NCI-H748 (cell line): ENCODE results near the gene DLX2.
"Not testable (repeated sequence)": the region's sequence is repeated elsewhere in the genome, so short reads cannot be mapped to it uniquely, and the experiment has no call there.

Experiments
- DNase-seq: peaks from one replicate; lab custom pipeline; 2025; ENCODE audit not compliant: unreplicated experiment; lab: John Stamatoyannopoulos, UW

DLX2 gene

DNA sequence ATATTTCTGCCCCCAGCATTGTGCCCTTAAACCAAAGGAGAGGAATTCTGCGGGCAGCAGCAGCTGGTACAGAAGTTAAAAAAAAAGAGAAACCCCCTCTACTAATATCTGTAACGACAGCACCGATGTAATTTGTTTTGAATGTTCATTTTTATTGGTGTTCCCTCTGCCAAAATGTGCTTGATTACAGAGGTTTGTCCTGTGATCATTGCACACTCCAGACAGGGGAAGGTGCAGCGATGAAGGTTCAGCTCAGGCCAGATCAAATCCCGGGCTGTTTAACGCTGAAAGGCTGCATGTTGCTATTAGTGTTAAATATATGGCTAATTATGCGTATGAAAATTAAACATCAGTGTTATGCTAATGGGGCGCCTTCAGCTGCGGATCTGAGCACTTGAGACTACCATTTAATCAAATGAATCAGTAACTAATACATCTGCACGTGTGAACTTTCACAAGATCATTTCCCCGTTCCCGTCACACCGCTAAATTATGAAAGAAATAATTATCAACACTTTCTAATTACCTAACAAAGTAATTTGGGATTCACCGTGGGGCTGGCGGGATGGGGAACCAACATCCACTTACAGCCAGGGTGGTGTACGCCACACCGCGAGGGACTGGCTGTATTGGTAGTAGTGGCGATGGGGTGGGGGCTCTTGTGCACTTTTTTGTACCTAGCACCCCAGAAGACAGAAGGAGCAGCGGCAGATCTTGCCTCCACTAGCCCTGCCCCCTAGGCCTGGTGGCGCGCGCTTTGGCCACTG is 18.9 kb downstream of the DLX2 start:
- DNase-seq: no peak

DNA sequence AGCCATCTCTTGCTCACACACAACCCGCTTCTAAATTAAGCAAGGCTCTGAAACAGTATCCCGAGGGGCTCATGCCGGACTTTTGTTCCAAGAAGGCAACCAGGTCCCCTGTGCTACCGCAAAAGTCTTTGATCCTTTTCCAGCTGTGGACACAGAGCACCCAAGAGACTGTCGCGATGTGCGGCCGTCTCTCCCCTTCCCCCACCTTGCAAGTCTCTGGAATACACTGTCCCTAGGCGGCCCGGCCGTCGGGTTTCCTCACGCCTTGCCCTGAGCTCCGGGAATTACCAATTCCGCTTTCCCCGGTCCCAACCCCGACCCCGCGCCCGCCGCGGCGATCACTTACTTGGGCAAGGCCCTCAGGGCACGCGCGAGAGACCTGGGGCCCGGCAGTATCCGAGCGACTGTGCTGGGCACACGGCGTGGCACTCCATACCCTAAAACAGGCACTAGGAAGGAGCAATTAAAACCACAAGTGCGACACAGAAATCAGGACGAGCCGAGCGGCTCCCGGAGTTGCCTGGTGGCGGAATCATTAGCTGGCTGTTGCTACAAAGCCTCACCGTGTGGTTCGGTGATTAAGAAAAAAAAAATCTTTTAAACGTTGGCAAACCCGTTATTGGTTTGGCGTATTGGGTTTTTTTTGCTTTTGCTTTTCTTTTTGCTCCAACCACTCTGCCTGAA is 19.6 kb downstream of the DLX2 start:
- DNase-seq: no peak

DNA sequence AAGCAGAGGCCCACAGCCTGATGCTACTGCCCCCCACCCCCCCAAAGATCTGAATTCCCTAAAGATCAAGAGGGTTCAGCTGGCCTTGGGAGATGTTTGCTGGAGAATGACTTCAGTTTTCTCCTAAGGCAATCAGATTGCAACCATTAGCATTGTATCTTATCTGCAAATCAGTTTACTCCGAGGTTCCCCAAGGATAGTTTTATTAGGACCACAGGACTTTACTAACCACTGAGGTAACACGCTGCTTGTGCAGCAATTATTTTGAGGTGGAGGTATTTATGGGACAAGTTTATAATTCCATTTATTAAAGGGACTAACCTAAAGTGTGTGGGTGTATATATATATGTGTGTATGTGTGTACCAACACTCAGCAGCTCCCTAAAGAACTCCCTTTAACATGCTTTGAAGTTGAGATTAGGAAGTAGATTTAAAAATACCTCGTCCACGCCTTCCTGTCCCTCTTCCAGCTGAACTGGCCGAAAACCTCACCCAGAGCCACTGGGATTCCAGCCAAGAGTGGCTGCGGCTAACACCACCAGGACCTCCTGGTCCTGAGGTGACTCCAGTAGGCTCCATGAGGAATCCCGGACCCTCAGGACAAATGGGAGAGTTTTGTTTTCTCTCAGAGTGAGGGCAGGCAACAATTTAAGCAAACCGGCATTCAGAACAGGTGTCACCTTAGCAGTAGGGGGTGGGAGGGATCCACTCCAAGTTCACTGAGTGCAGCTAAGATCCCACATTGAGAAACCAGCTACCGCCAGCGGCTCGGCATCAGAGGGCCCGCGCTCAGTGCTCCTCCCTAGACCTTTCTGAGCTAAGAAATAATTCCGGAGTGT is 20.4 kb downstream of the DLX2 start:
- DNase-seq: no peak

DNA sequence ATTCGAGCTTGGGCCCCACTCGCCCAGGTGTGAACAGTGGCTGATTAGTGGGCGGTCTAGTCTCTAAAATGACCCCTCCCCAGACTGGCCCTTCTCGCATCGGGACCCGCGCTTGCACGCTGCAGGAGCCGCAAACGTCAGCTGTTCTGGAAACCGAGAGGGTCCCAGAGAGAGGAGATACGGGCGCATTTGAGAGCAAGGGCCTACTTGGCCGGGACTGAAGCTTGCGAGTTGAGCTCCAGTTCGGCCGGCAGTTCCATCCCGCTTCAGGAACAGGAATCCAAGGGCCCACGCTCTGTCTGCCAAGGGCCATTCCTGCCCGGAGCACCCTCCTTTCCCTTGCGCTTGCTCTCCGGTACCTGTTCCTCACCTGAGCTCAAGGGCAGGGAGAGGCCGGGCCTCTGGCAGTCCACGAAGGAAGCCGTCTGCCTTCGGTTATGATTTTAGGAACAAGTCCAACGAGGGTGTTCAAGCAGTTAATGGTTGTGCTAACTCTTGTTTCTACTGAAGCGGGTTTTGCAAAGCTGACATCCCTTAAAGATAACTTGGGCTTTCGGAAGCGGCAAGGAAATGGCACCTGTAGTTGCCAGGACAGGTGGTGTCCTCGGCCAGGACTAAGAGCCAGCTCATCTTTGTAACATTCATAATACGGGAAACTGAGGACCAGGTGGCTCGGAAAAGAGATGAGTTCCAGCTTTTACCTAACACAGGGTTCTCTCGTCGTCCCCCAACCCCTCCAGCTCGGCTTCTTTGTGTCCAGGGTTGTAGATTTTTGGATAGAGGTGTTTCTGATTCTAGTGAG is 21.3 kb downstream of the DLX2 start:
- DNase-seq: no peak

- peak; percentile 14 for DNase-seq
Observed at GRCh38 chr2:172080641-172081220, 22.0 kb downstream of the DLX2 start.

GRCh38 chr2:172079838-172080640 is 22.7 kb downstream of the DLX2 start:
- no peak for DNase-seq

DNA sequence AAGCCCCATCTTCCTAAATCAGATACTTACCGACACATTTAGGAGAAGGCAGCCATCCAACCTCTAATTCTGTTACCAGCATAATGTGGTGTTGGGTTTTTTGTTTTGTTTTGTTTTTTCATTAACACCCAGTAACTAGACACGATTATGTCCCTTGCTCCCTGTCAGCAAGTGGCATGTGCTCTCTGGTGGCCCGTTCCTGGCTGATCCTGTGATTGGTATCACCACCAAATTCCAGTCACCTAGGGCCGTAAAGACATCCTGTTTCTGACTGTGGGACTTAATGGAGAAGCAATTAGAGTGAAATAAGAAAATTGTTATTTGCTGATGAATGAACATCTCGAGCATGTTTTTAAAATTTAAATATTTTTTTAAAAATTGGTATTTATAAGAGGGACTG is 23.3 kb downstream of the DLX2 start:
- no peak for DNase-seq

DNA sequence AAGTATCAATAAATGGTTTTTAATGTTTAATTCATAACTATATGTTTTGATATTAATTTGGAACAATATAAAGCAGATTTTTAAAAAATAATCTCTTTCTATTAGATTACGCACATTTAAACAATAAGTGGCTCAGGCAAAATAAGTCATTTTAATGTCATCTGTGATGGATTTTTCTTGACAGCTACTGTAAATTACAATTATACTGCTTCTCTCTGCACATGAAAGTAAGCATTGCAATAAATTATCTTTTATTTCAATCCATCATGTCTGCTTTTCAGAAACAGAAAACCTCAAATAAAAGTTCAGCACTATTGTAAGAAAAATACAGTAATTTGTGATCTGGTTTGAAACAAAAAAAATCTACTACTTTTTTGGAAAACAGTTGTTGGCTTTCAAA is 28.4 kb downstream of the DLX2 start:
- no peak for DNase-seq

GRCh38 chr2:172073518-172073917 is 29.2 kb downstream of the DLX2 start:
- DNase-seq: peak; percentile 40

DNA sequence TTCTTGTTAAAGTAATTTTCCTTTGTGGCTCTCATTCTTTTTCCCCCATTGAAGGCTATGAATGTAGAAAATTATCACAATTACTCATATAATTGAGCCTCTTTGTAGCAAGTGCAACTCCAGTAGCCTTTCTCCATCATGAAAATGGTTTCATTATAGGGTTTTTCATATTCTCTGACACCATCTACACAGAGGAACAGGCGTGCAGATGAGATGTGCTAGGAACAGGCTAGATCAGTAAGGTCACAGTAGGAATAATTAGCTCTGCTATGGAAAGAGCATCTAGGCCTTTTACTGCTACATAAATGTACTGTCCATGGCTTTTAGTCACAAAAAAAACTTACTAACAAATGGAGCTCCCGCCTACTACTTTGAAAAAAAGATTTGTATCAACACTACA is 30.0 kb downstream of the DLX2 start:
- peak; percentile 94 for DNase-seq

DNA sequence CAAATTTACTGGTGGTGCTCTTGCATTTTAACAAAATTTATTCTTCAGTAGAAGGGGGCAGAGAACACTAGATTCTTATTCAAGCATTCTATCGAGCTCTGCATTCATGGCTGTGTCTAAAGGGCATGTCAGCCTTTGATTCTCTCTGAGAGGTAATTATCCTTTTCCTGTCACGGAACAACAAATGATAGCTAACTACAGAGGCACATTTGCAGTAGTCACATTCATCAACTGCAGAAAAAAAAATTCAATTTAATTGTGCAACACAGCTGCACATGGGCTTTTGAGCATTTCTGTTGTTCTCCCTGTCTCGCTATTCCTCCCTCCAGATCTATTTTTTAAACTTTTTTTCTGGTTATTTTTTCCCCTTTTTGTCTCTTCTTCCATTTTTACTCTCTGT is 30.4 kb downstream of the DLX2 start:
- peak; percentile 94 for DNase-seq

DNA sequence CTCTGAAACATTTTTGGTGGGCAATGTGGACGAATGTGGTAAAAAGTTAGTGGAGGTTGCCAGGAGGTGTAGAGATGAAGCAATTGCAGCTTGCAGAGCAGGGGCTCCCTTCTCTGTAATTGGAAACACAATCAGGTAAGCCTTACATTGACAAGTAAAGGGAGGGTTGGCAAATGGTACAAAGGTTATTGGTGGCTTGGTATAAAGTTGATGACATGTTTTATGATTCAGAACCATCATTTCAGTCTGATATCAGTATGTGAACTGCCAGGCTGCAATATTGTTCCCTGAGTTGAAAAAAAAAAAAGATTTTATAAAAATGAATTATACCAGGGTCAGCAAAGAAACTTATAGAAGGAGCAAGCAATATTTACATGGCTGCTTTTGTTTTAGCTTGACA is 31.8 kb downstream of the DLX2 start:
- DNase-seq: peak; percentile 56

DNA sequence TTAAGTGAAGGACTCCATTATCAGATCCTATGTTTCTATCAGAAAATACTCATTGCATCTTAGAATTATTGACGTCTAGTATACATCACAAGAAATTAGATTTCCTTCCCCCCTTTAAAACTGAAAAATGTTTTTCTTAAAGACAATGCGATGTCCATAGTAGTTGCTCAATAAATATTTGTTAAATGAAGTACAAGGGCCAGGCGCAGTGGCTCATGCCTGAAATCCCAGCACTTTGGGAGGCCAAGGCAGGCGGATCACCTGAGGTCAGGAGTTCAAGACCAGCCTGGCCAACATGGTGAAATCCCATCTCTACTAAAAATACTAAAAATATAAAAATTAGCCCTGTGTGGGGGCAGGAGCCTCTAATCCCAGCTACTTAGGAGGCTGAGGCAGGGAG is 34.8 kb downstream of the DLX2 start:
- DNase-seq: not testable (repeated sequence)

GRCh38 chr2:172066394-172066886 is 36.3 kb downstream of the DLX2 start:
- DNase-seq: peak; percentile 66

DNA sequence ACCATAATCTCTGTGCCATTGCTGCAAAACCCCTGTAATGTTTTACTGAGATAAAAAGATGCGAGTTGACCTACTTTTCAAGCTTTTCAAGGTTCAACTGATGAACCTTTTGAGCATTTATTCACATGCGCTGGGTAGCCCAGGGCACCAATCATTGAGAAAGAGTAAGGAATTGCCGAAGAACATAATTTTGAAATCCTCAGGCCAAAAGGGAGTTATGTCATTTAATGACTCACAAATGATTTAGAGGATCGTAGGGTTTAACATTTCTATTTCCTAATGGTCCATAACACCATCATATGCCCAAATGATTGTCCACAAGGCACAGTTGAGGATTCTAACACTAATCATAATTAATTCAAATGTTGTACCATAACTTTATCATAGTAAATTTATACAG is 37.6 kb downstream of the DLX2 start:
- no peak for DNase-seq

DNA sequence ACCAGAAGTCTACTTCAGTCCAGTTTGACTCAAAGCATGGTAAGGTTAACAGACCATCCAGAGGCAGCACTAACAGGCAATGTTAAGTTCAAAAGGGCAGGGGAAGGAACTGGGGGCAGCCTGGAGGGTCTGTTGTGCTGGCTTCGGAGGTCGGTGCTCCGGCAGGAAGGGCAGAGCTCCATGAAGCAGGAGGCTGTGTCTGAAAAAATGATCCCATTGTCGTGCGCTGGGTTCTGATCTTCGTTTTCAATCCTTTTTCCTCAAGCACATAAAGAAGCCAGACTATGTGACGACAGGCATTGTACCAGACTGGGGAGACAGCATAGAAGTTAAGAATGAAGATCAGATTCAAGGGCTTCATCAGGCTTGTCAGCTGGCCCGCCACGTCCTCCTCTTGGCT is 39.3 kb downstream of the DLX2 start:
- no peak for DNase-seq

GRCh38 chr2:172062402-172063004 is 40.2 kb downstream of the DLX2 start:
- DNase-seq: no peak

DNA sequence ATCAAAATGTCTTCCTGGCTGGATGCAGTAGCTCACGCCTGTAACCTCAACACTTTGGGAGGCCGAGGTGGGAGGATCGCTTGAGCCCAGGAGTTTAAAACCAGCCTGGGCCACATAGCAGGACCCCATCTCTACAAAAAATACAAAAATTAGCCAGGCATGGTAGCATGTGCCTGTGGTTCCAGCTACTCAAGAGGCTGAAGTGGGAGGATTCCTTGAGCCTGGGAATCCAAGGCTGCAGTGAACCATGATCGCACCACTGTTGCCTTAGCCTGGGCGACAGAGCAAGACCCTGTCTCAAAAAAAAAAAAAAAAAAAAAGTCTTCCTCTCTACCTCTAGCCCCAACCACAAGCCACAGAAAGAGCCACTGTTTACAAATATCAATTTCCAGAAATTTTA is 42.6 kb downstream of the DLX2 start:
- DNase-seq: not testable (repeated sequence)

DNA sequence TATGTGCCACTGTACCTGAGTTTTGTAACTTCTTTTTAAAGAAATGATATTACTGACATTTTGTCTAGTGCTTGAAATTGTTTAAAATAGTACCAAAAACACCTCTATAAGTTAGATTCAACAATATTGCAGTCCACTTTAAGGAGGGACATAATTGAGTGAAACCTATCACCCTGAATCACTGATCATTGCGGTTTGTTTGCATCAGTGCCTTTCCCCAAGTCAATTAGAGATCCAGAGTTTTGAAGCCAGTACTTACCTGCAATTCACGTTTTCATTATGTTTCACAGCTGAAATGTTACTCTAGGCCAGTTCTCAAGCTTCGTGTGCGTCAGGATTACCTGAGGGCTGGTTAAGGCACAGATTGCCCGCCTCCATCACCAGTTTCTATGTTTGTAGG is 44.0 kb downstream of the DLX2 start:
- no peak for DNase-seq
